GM12878 (cell line): ENCODE data around the gene SAPCD2. TPM values are rescaled to one million over a fixed set of nuclear protein-coding genes. Genes with fewer than 3 reads are reported as not detected.

ENCODE experiments used
- ATAC-seq: fragments of 200-7000 bp; cut with Tn5 transposase; 3 replicates; pipeline ENCODE4 v1.9.1; 2020; ENCODE audit warnings: mild to moderate bottlenecking, moderate library complexity
- BruUV-seq: library from RNA; stranded (reverse); fragments of 400-500 nt; replicated peaks from 2 replicates; lab custom pipeline; 2021; lab: Mats Ljungman, UMichigan
- CTCF ChIA-PET: fragments of 300-600 bp; sonication (Branson Sonifier 250); formaldehyde crosslinking; extraction: SDS; loops from one replicate; lab custom pipeline; 2021; ENCODE audit warnings: inconsistent platforms; lab: Yijun Ruan, JAX
- POLR2A ChIA-PET: fragments of 350-600 bp; formaldehyde crosslinking; extraction: SDS; loops from one replicate; lab custom pipeline; 2021; ENCODE audit warnings: inconsistent platforms; lab: Charles Lee
- RAD21 ChIA-PET: fragments of 300-600 bp; sonication (Branson Sonifier 250); formaldehyde crosslinking; loops from one replicate; lab custom pipeline; 2023; ENCODE audit warnings: antibody characterized with exemption; ENCODE audit not compliant: unreplicated experiment; lab: Charles Lee
- SMC1A ChIA-PET: fragments of 300-600 bp; sonication (Branson Sonifier 250); formaldehyde crosslinking; loops from one replicate; lab custom pipeline; 2023; ENCODE audit not compliant: unreplicated experiment, uncharacterized antibody; lab: Charles Lee
- DNase-seq: peaks from one replicate; pipeline ENCODE4 v3.0.0-alpha.2; 2011; ENCODE audit warnings: low read depth, low spot score
- FAIRE-seq: peaks from 3 replicates; lab custom pipeline; 2011; peaks lifted over from hg19 to GRCh38; lab: Jason Lieb, UNC
- H2AFZ ChIP-seq: 2 replicates; pipeline ENCODE4 v1.6.0; 2011; ENCODE audit warnings: low read depth, low read length, control low read depth; ENCODE audit not compliant: control insufficient read depth
- H3K27ac ChIP-seq: 2 replicates; pipeline ENCODE4 v1.5.1; 2011; ENCODE audit warnings: control low read depth; ENCODE audit not compliant: control insufficient read depth, insufficient read depth
- H3K27me3 ChIP-seq, 2 experiments: replicated peaks in 1 of 2; 2 replicates each; pipeline versions ENCODE4 v1.6.0 to v1.6.1; 2011; ENCODE audit warnings: low read length in 1 of 2; ENCODE audit not compliant: control insufficient read depth in 2 of 2, insufficient read depth in 2 of 2
- H3K36me3 ChIP-seq, 2 experiments: 2 replicates each; pipeline ENCODE4 v1.5.1; 2011; ENCODE audit warnings: low read length in 1 of 2; ENCODE audit not compliant: control insufficient read depth in 2 of 2, insufficient read depth in 2 of 2
- H3K4me1 ChIP-seq: 2 replicates; pipeline ENCODE4 v1.6.1; 2011; ENCODE audit warnings: mild to moderate bottlenecking, low read length, moderate library complexity, mixed read lengths; ENCODE audit not compliant: control insufficient read depth, insufficient read depth
- H3K4me2 ChIP-seq: 2 replicates; pipeline ENCODE4 v1.6.0; 2011; ENCODE audit warnings: control low read depth; ENCODE audit not compliant: control insufficient read depth, insufficient read depth
- H3K4me3 ChIP-seq: fragments of 200-600 bp; sonication (generic); 2 replicates; pipeline ENCODE4 v1.5.1; 2016
- H3K79me2 ChIP-seq: 2 replicates; pipeline ENCODE4 v1.6.0; 2011; ENCODE audit warnings: low read length; ENCODE audit not compliant: control insufficient read depth, insufficient read depth
- H3K9ac ChIP-seq: 2 replicates; pipeline ENCODE4 v1.8.0; 2011; ENCODE audit warnings: low read length, control low read depth, mixed read lengths; ENCODE audit not compliant: control insufficient read depth, insufficient read depth
- H3K9me3 ChIP-seq: replicated peaks from 3 replicates; pipeline ENCODE4 v1.5.1; 2011; ENCODE audit warnings: mild to moderate bottlenecking, low read length; ENCODE audit not compliant: control insufficient read depth, insufficient read depth
- H4K20me1 ChIP-seq: 2 replicates; pipeline ENCODE4 v1.6.0; 2011; ENCODE audit not compliant: control insufficient read depth, insufficient read depth
- CHD2 ChIP-seq: IDR thresholded peaks from 2 replicates; pipeline ENCODE4 v1.6.1; 2011; ENCODE audit warnings: low read depth, low read length, improper control_type of control experiment, borderline replicate concordance
- FOS ChIP-seq: IDR thresholded peaks from 3 replicates; pipeline ENCODE4 v1.6.1; 2011; ENCODE audit warnings: borderline replicate concordance; ENCODE audit not compliant: insufficient read length; ENCODE audit errors: extremely low read depth
- GABPA ChIP-seq: IDR thresholded peaks from 2 replicates; pipeline ENCODE4 v1.6.1; 2014; ENCODE audit warnings: antibody characterized with exemption, low read depth, mild to moderate bottlenecking, inconsistent platforms
- HCFC1 ChIP-seq: fragments of 150-350 bp; IDR thresholded peaks from 2 replicates; pipeline ENCODE4 v1.6.1; 2014; ENCODE audit warnings: low read length
- IRF5 ChIP-seq: fragments of 450-650 bp; IDR thresholded peaks from 2 replicates; pipeline ENCODE4 v1.6.1; 2017; ENCODE audit warnings: borderline replicate concordance
- JUND ChIP-seq: IDR thresholded peaks from 2 replicates; pipeline ENCODE4 v1.6.1; 2012; ENCODE audit warnings: low read depth, mild to moderate bottlenecking, low read length, improper control_type of control experiment, moderate library complexity
- MYC ChIP-seq: IDR thresholded peaks from 2 replicates; pipeline ENCODE4 v1.6.1; 2011; ENCODE audit warnings: mild to moderate bottlenecking, low read length, moderate library complexity, inconsistent platforms; ENCODE audit not compliant: insufficient read depth, insufficient replicate concordance, insufficient read length, severe bottlenecking
- NFYA ChIP-seq: IDR thresholded peaks from 2 replicates; pipeline ENCODE4 v1.6.1; 2011; ENCODE audit warnings: low read depth, mild to moderate bottlenecking, low read length, improper control_type of control experiment, borderline replicate concordance
- RBBP5 ChIP-seq: fragments of 200-600 bp; sonication (generic); conservative IDR thresholded peaks from 2 replicates; pipeline ENCODE4 v1.6.1; 2016
- SIX5 ChIP-seq: IDR thresholded peaks from 2 replicates; pipeline ENCODE4 v1.6.1; 2011; ENCODE audit warnings: mild to moderate bottlenecking, low read depth, low read length, moderate library complexity; ENCODE audit not compliant: severe bottlenecking
- TCF12 ChIP-seq: IDR thresholded peaks from 2 replicates; pipeline ENCODE4 v1.6.1; 2011; ENCODE audit warnings: low read depth, mild to moderate bottlenecking, low read length
- WGBS: methylation state at CpG from one replicate; pipeline ENCODE4 v1.1.6; 2016; ENCODE audit warnings: low lambda C conversion rate; ENCODE audit not compliant: insufficient replicate concordance, insufficient coverage; ENCODE audit errors: missing lambda C conversion rate; 5-methylcytosine and 5-hydroxymethylcytosine counted together
- in situ Hi-C: fragments of 300-500 bp; cut with MboI; formaldehyde crosslinking; loops from 9 replicates; pipeline ENCODE4 v1.14.3; 2018; ENCODE audit warnings: mixed read lengths
- intact Hi-C: fragments of 100-400 bp; cut with micrococcal nuclease; formaldehyde crosslinking; loops from one replicate; pipeline ENCODE4 v1.14.2; 2022; ENCODE audit not compliant: unreplicated experiment
- polyA plus RNA-seq, 11 experiments: library from polyadenylated mRNA; depleted of rRNA in 4 of 11; unstranded in 6 of 11; stranded (reverse) in 5 of 11; fragments of >200 nt; fragmentation: Nextera tagmentation in 4 of 11; fragmentation: Illumina TruSeq in 1 of 11; extraction: Ambion mirVana in 4 of 11; extraction: Trizol in 1 of 11; gene quantifications; 1 replicate in 1 of 11; 2 replicates in 10 of 11; pipeline versions ENCODE4 v1.2.1 to v1.2.3, GENCODE V29; 2011 to 2016; ENCODE audit warnings: inconsistent platforms in 2 of 11, missing spikeins in 2 of 11, low read depth in 1 of 11
- total RNA-seq, 4 experiments: library from RNA; depleted of rRNA in 3 of 4; stranded (reverse); fragments of >200 nt in 3 of 4; fragmentation: Illumina TruSeq in 1 of 4; extraction: Trizol in 1 of 4; gene quantifications; 2 replicates each; pipeline versions ENCODE4 v1.2.1 to v1.2.3, GENCODE V29; 2013 to 2021

SAPCD2 gene
- total and polyA plus RNA-seq, 10 of the 15 experiments (the other 5 are each of a cell fraction or from before 2014, with no cell fraction given) = 1.6 to 35.2 (median 7.2) TPM

GRCh38 chr9:137035507-137035834, 34.9 kb downstream of the SAPCD2 start:
- no peaks in the 10 kb centered on the region for H4K20me1 ChIP-seq
- H3K27me3 ChIP-seq = no peaks in the 10 kb centered on the region
- peak overlapping the region; percentile 79 for H3K4me2 ChIP-seq
- H2AFZ ChIP-seq = no peak overlapping the region
- no peak for ATAC-seq
- H3K9me3 ChIP-seq = no peaks in the 10 kb centered on the region
- ChIA-PET POLR2A (interaction anchor here (1.0 to 2.6 kb wide), 6 partner anchors 9 to 245 kb away, joined by 3 to 19 read pairs (median 4); partner anchors contain the start of gene TMEM141), CTCF (interaction anchor here (0.6 to 4.4 kb wide), 50 partner anchors 9 to 327 kb away, joined by 3 to 163 read pairs (median 5); partner anchors contain the start of genes AJM1, CLIC3, FBXW5 and NPDC1), RAD21 (interaction anchor here (0.9 to 3.8 kb wide), 21 partner anchors 10 to 294 kb away, joined by 3 to 109 read pairs (median 6); partner anchors contain the start of genes AJM1, SAPCD2 and TMEM141), SMC1A (interaction anchor here (0.7 to 5.2 kb wide), 21 partner anchors 12 to 269 kb away, joined by 3 to 77 read pairs (median 5); partner anchors contain the start of genes CLIC3 and TMEM141)
- no peak overlapping the region for H3K27ac ChIP-seq
- 24% methylated on average over 9 of the region's 9 CpGs for WGBS
- no peak overlapping the region for H3K9ac ChIP-seq
- H3K4me3 ChIP-seq = no peak overlapping the region
- no TSS peak for BruUV-seq
- 0 out of 2 replicates have a peak, but pooled peaks have one; percentile 2 for TF ChIP-seq CHD2
- TF ChIP-seq TCF12 = no peak
- H3K36me3 ChIP-seq = no peaks in the 10 kb centered on the region
- no peak for DNase-seq
- in situ Hi-C loops = loop anchor here (5.0 kb wide), 2 partner anchors 88 to 238 kb away; partner anchors contain the start of genes C8G and CCDC183
- FAIRE-seq = no peak
- no peaks in the 10 kb centered on the region for H3K79me2 ChIP-seq
- H3K4me1 ChIP-seq = peaks cover 31% of the 10 kb centered on the region
- intact Hi-C loops = loop anchor here (1.0 to 5.0 kb wide), 3 partner anchors 87 to 248 kb away; partner anchors contain the start of gene PHPT1

DNA sequence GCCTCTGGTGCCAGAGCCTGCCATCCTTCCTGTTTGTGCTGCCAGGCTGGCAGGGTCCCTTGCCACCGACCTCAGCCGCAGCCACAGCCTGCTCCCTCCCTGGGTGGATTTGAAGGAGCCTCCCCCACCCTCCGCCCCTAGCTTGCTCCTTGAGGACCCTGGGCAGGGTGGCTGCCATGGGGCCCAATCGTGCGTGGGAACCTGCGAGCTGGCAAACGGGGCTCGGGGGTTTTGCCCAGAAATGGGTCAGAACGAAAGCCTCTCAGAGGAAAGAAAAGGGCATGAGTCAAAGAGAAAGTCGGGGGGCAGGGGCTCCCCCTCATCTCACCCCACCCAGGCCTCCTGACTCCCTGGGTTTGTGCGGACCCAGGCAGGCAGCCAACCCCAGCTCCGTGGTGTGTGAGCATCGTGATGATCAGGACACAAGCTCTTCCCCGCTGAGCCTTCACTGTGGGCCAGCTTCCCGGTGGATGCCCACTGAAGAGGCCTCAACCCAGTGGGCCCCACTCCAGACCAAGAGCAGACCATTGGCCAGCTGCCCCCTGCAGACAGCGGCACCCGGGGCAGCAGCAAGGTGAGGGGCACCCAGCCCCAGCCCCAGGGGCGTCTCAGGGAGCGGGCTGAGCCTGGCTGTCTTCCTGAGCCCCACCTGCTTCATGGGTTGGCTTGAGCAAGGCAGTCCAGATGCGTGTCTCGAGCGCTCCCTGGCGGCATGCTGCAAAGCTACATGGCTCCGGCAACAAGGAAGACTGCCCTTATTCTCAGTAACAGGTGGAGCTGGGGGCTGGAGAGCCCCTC, 35.4 kb downstream of the SAPCD2 start:
- H3K36me3 ChIP-seq = no peaks in the 10 kb centered on the region
- no peaks in the 10 kb centered on the region for H3K9me3 ChIP-seq
- no peaks in the 10 kb centered on the region for H3K79me2 ChIP-seq
- no TSS peak for BruUV-seq
- in situ Hi-C loops = loop anchor here (5.0 kb wide), 2 partner anchors 88 to 238 kb away; partner anchors contain the start of genes C8G and CCDC183
- H3K9ac ChIP-seq = no peak overlapping the region; the same call in 1 of the 2 replicates
- intact Hi-C loops = loop anchor here (1.0 to 5.0 kb wide), 3 partner anchors 87 to 248 kb away; partner anchors contain the start of gene PHPT1
- DNase-seq (peak; percentile 55), FAIRE-seq (peak; percentile 96), ATAC-seq (peak; percentile 89)
- H2AFZ ChIP-seq = peak overlapping the region; percentile 54
- H3K4me1 ChIP-seq = peaks cover 37% of the 10 kb centered on the region
- no peaks in the 10 kb centered on the region for H4K20me1 ChIP-seq
- no peak overlapping the region; the same call in 1 of the 2 replicates for H3K27ac ChIP-seq
- SMC1A ChIA-PET = interaction anchor here (0.7 to 5.2 kb wide), 22 partner anchors 12 to 269 kb away, joined by 3 to 77 read pairs (median 5); partner anchors contain the start of genes CLIC3 and TMEM141
- RAD21 ChIA-PET = interaction anchor here (0.5 to 3.8 kb wide), 29 partner anchors 10 to 293 kb away, joined by 3 to 109 read pairs (median 4); partner anchors contain the start of genes AJM1, MAN1B1, SAPCD2 and TMEM141
- POLR2A ChIA-PET = interaction anchor here (0.6 to 2.6 kb wide), 10 partner anchors 8 to 247 kb away, joined by 3 to 19 read pairs (median 4); partner anchors contain the start of genes MAN1B1, SAPCD2 and TMEM141
- CTCF ChIA-PET = interaction anchor here (0.6 to 4.4 kb wide), 57 partner anchors 9 to 327 kb away, joined by 3 to 163 read pairs (median 5); partner anchors contain the start of genes AJM1, CLIC3, FBXW5 and NPDC1
- no peaks in the 10 kb centered on the region for H3K27me3 ChIP-seq
- H3K4me2 ChIP-seq = peak overlapping the region; percentile 79
- peak overlapping the region; percentile 36; the same call in 1 of the 2 replicates for H3K4me3 ChIP-seq
- WGBS = 1% methylated on average over 24 of the region's 24 CpGs
- TF ChIP-seq RBBP5 (no peak), HCFC1 (no peak), GABPA (no peak), NFYA (no peak), CHD2 (peak; percentile 37; the same call in 1 of the 2 replicates), FOS (no peak), IRF5 (no peak), SIX5 (no peak), MYC (no peak), JUND (peak; percentile 67; the same call in 1 of the 2 replicates)
